H1 (cell line): ENCODE data around the gene NRIP2. TPM values are rescaled to one million over a fixed set of nuclear protein-coding genes. Genes with fewer than 3 reads are reported as not detected.

Experiments used
- CTCF ChIA-PET: fragments of 300-600 bp; sonication (Branson Sonifier 250); formaldehyde crosslinking; loops from one replicate; lab custom pipeline; 2021; ENCODE audit not compliant: partially characterized antibody; lab: Charles Lee
- POLR2A ChIA-PET: fragments of 300-600 bp; sonication (Branson Sonifier 250); formaldehyde crosslinking; loops from one replicate; lab custom pipeline; 2021; ENCODE audit warnings: inconsistent platforms; ENCODE audit not compliant: partially characterized antibody; lab: Charles Lee
- DNase-seq, 2 experiments: peaks; one replicate each; pipeline versions ENCODE4 v3.0.0 to v3.0.0-alpha.2; 2010 to 2022; ENCODE audit warnings: low spot score in 2 of 2, low read depth in 1 of 2, mixed read lengths in 1 of 2
- FAIRE-seq: peaks from 2 replicates; lab custom pipeline; 2011; peaks lifted over from hg19 to GRCh38; lab: Jason Lieb, UNC
- H2AFZ ChIP-seq: 2 replicates; pipeline ENCODE4 v1.8.1; 2012; ENCODE audit warnings: low read length, inconsistent platforms
- H2AK5ac ChIP-seq: 2 replicates; pipeline ENCODE4 v1.6.1; 2013; ENCODE audit warnings: low read depth, low read length
- H2BK120ac ChIP-seq: replicated peaks from 2 replicates; pipeline ENCODE3; 2013; ENCODE audit warnings: low read depth, low read length, inconsistent platforms
- H2BK12ac ChIP-seq: 2 replicates; pipeline ENCODE4 v1.6.1; 2013; ENCODE audit warnings: low read depth, low read length
- H2BK15ac ChIP-seq: 2 replicates; pipeline ENCODE4 v1.6.1; 2013; ENCODE audit warnings: low read length
- H2BK20ac ChIP-seq: 2 replicates; pipeline ENCODE4 v1.6.1; 2013; ENCODE audit warnings: low read length
- H2BK5ac ChIP-seq: 2 replicates; pipeline ENCODE4 v1.6.1; 2013; ENCODE audit warnings: low read depth, low read length
- H3K14ac ChIP-seq: 2 replicates; pipeline ENCODE4 v1.6.1; 2013; ENCODE audit warnings: inconsistent platforms; ENCODE audit not compliant: insufficient read length
- H3K18ac ChIP-seq: 2 replicates; pipeline ENCODE4 v1.6.1; 2013; ENCODE audit warnings: low read length; ENCODE audit errors: extremely low read depth
- H3K23ac ChIP-seq: 2 replicates; pipeline ENCODE4 v1.6.1; 2013; ENCODE audit warnings: inconsistent platforms; ENCODE audit not compliant: insufficient read length
- H3K23me2 ChIP-seq: 2 replicates; pipeline ENCODE4 v1.6.1; 2013; ENCODE audit warnings: low read depth, low read length
- H3K27ac ChIP-seq: 2 replicates; pipeline ENCODE4 v1.6.1; 2011; ENCODE audit warnings: low read depth, low read length, inconsistent platforms
- H3K27me3 ChIP-seq, 4 experiments: replicated peaks in 1 of 4; 1 replicate in 1 of 4; 2 replicates in 3 of 4; pipeline versions ENCODE4 v1.6.1 to v1.8.1; 2011 to 2013; ENCODE audit warnings: low read length in 3 of 4, mild to moderate bottlenecking in 3 of 4, inconsistent platforms in 2 of 4, mixed read lengths in 2 of 4, moderate library complexity in 1 of 4; ENCODE audit not compliant: control insufficient read depth in 3 of 4, insufficient read depth in 3 of 4; ENCODE audit errors: extremely low read depth in 1 of 4
- H3K36me3 ChIP-seq, 4 experiments: 2 replicates each; pipeline versions ENCODE4 v1.6.1 to v1.8.1; 2011 to 2013; ENCODE audit warnings: mild to moderate bottlenecking in 4 of 4, low read length in 3 of 4, moderate library complexity in 2 of 4, control low read depth in 1 of 4, inconsistent platforms in 1 of 4; ENCODE audit not compliant: insufficient read depth in 4 of 4, control insufficient read depth in 2 of 4
- H3K4ac ChIP-seq: replicated peaks from 2 replicates; pipeline ENCODE3; 2013; ENCODE audit warnings: low read length, low read depth, mixed read lengths, inconsistent platforms; ENCODE audit not compliant: insufficient read length
- H3K4me1 ChIP-seq, 4 experiments: replicated peaks in 1 of 4; 1 replicate in 1 of 4; 2 replicates in 3 of 4; pipeline versions ENCODE4 v1.6.1 to v1.8.1; 2011 to 2013; ENCODE audit warnings: low read length in 3 of 4, inconsistent platforms in 2 of 4, mixed read lengths in 1 of 4; ENCODE audit not compliant: insufficient read depth in 4 of 4, control insufficient read depth in 3 of 4
- H3K4me2 ChIP-seq, 2 experiments: 2 replicates each; pipeline versions ENCODE4 v1.6.1 to v1.8.1; 2011 to 2013; ENCODE audit warnings: low read depth in 2 of 2, low read length in 2 of 2, control low read depth in 1 of 2, inconsistent platforms in 1 of 2, mild to moderate bottlenecking in 1 of 2; ENCODE audit not compliant: insufficient read depth in 1 of 2
- H3K4me3 ChIP-seq, 4 experiments: fragments of 200-600, 300-600 bp in 1 of 4; sonication (generic), shearing (Covaris generic), sonication (Bioruptor Twin) in 1 of 4; 2 replicates each; pipeline versions ENCODE4 v1.5.1 to v1.8.1; 2011 to 2016; ENCODE audit warnings: low read length in 4 of 4, low read depth in 3 of 4, control low read depth in 2 of 4, inconsistent platforms in 2 of 4, mild to moderate bottlenecking in 2 of 4, mixed read lengths in 1 of 4, moderate library complexity in 1 of 4; ENCODE audit not compliant: insufficient read depth in 2 of 4; ENCODE audit errors: extremely low read depth in 1 of 4
- H3K56ac ChIP-seq: replicated peaks from 2 replicates; pipeline ENCODE3; 2013; ENCODE audit warnings: low read depth, mild to moderate bottlenecking, mixed read lengths, low read length, inconsistent platforms; ENCODE audit not compliant: insufficient read length
- H3K79me1 ChIP-seq: 2 replicates; pipeline ENCODE4 v1.6.1; 2013; ENCODE audit warnings: low read depth, low read length, control low read depth
- H3K79me2 ChIP-seq, 2 experiments: 2 replicates each; pipeline versions ENCODE4 v1.6.1 to v1.8.1; 2012 to 2013; ENCODE audit warnings: low read length in 2 of 2, mild to moderate bottlenecking in 2 of 2, inconsistent platforms in 1 of 2; ENCODE audit not compliant: insufficient read depth in 2 of 2, control insufficient read depth in 1 of 2
- H3K9ac ChIP-seq, 4 experiments: replicated peaks in 1 of 4; 1 replicate in 1 of 4; 2 replicates in 3 of 4; pipeline versions ENCODE4 v1.6.1 to v1.8.1; 2011 to 2013; ENCODE audit warnings: low read depth in 3 of 4, low read length in 3 of 4, control low read depth in 2 of 4, mild to moderate bottlenecking in 2 of 4, moderate library complexity in 2 of 4, inconsistent platforms in 1 of 4; ENCODE audit errors: extremely low read depth in 1 of 4
- H3K9me3 ChIP-seq, 2 experiments: 2 replicates each; pipeline versions ENCODE4 v1.6.1 to v1.8.1; 2012 to 2013; ENCODE audit warnings: mild to moderate bottlenecking in 2 of 2, moderate library complexity in 2 of 2, control low read depth in 1 of 2, inconsistent platforms in 1 of 2, low read depth in 1 of 2, low read length in 1 of 2, mixed read lengths in 1 of 2; ENCODE audit not compliant: insufficient read depth in 2 of 2
- H4K20me1 ChIP-seq, 2 experiments: replicated peaks in 1 of 2; 2 replicates each; pipeline versions ENCODE3 to v1.8.1; 2011 to 2013; ENCODE audit warnings: inconsistent platforms in 2 of 2, low read length in 2 of 2, mild to moderate bottlenecking in 1 of 2; ENCODE audit not compliant: insufficient read depth in 2 of 2, control insufficient read depth in 1 of 2
- H4K5ac ChIP-seq: 2 replicates; pipeline ENCODE4 v1.6.1; 2013; ENCODE audit warnings: low read length, low read depth, mixed read lengths, inconsistent platforms; ENCODE audit not compliant: insufficient read length
- H4K8ac ChIP-seq: 2 replicates; pipeline ENCODE4 v1.8.0; 2013; ENCODE audit warnings: mild to moderate bottlenecking, moderate library complexity, low read length, inconsistent platforms; ENCODE audit not compliant: insufficient read depth; ENCODE audit errors: extremely low read depth
- H4K91ac ChIP-seq: replicated peaks from 2 replicates; pipeline ENCODE3; 2013; ENCODE audit warnings: low read length, mixed read lengths, inconsistent platforms; ENCODE audit not compliant: insufficient read length
- BACH1 ChIP-seq: IDR thresholded peaks from 2 replicates; pipeline ENCODE4 v1.6.1; 2012; ENCODE audit warnings: low read length, improper control_type of control experiment
- BRCA1 ChIP-seq: IDR thresholded peaks from 2 replicates; pipeline ENCODE4 v1.6.1; 2012; ENCODE audit warnings: low read depth, low read length, improper control_type of control experiment
- CBX8 ChIP-seq: fragments of 300-800, 300-1000 bp; sonication (generic); IDR thresholded peaks from 2 replicates; pipeline ENCODE4 v1.7.1; 2016; ENCODE audit warnings: low read depth, low read length, borderline replicate concordance
- HDAC2 ChIP-seq, 2 experiments: fragments of 300-600 bp in 1 of 2; sonication (generic) in 1 of 2; IDR thresholded peaks; 2 replicates each; pipeline ENCODE4 v1.6.1; 2011 to 2012; ENCODE audit warnings: low read depth in 2 of 2, low read length in 2 of 2, mild to moderate bottlenecking in 2 of 2, moderate library complexity in 2 of 2, borderline replicate concordance in 1 of 2, inconsistent platforms in 1 of 2
- KDM1A ChIP-seq: fragments of 200-600, 300-600 bp; sonication (generic); IDR thresholded peaks from 2 replicates; pipeline ENCODE4 v1.7.1; 2016; ENCODE audit warnings: mild to moderate bottlenecking, low read length, borderline replicate concordance
- KDM4A ChIP-seq: IDR thresholded peaks from one replicate; pipeline ENCODE4 v1.7.1; 2012; ENCODE audit warnings: low read depth, mild to moderate bottlenecking, moderate library complexity, low read length, inconsistent platforms; ENCODE audit not compliant: severe bottlenecking
- KDM5A ChIP-seq: fragments of 200-600 bp; IDR thresholded peaks from 2 replicates; pipeline ENCODE4 v1.7.1; 2012; ENCODE audit warnings: mild to moderate bottlenecking, low read length, inconsistent platforms, mixed read lengths
- NANOG ChIP-seq: IDR thresholded peaks from 2 replicates; pipeline ENCODE4 v1.6.1; 2011; ENCODE audit warnings: low read length, low read depth, mild to moderate bottlenecking, inconsistent platforms; ENCODE audit not compliant: insufficient read depth, poor library complexity, severe bottlenecking
- POLR2AphosphoS5 ChIP-seq: IDR thresholded peaks from 2 replicates; pipeline ENCODE4 v1.6.1; 2011; ENCODE audit warnings: low read depth, low read length
- POU5F1 ChIP-seq: IDR thresholded peaks from 2 replicates; pipeline ENCODE4 v1.6.1; 2011; ENCODE audit warnings: low read depth, mild to moderate bottlenecking, low read length, moderate library complexity
- RFX5 ChIP-seq: IDR thresholded peaks from 2 replicates; pipeline ENCODE4 v1.6.1; 2011; ENCODE audit warnings: low read depth, low read length, improper control_type of control experiment, borderline replicate concordance
- SP2 ChIP-seq: IDR thresholded peaks from 2 replicates; pipeline ENCODE4 v1.6.1; 2012; ENCODE audit warnings: mild to moderate bottlenecking, low read length, inconsistent platforms
- SRF ChIP-seq: IDR thresholded peaks from 2 replicates; pipeline ENCODE4 v1.6.1; 2011; ENCODE audit warnings: mild to moderate bottlenecking, low read depth, low read length, moderate library complexity
- TAF1 ChIP-seq: IDR thresholded peaks from 2 replicates; pipeline ENCODE4 v1.6.1; 2011; ENCODE audit warnings: mild to moderate bottlenecking, low read depth, low read length
- TCF12 ChIP-seq: IDR thresholded peaks from 2 replicates; pipeline ENCODE4 v1.6.1; 2011; ENCODE audit warnings: low read depth, mild to moderate bottlenecking, low read length
- WGBS, 2 experiments: shearing (Covaris generic) in 1 of 2; methylation state at CpG; one replicate each; pipeline versions ENCODE4 v1.1.6 to v1.1.7; 2013 to 2015; ENCODE audit warnings: low lambda C conversion rate in 2 of 2, mixed read lengths in 2 of 2, inconsistent platforms in 1 of 2, low coverage in 1 of 2, missing lambda C conversion rate in 1 of 2; ENCODE audit not compliant: insufficient replicate concordance in 2 of 2, insufficient coverage in 1 of 2, insufficient read length in 1 of 2; ENCODE audit errors: extremely low coverage in 1 of 2, missing lambda C conversion rate in 1 of 2; 5-methylcytosine and 5-hydroxymethylcytosine counted together
- polyA plus RNA-seq, 7 experiments: library from polyadenylated mRNA; depleted of rRNA in 3 of 7; stranded (reverse) in 5 of 7; unstranded in 2 of 7; fragments of >200 nt in 5 of 7; fragments of 200-250 nt in 2 of 7; gene quantifications; 1 replicate in 5 of 7; 2 replicates in 1 of 7; 4 replicates in 1 of 7; pipeline versions ENCODE4 v1.2.1 to v1.2.3, GENCODE V29; 2011 to 2013; ENCODE audit warnings: missing spikeins in 2 of 7, mixed read lengths in 2 of 7
- total RNA-seq: library from RNA; stranded (reverse); fragmentation: NEBNext Ultra II Directional; extraction: Animal tissue kit (Norgen Biotek cat#: 25700); gene quantifications from 2 replicates; pipeline ENCODE4 v1.2.1, GENCODE V29; 2021

Gene NRIP2
- total and polyA plus RNA-seq, 2 of the 8 experiments (the other 6 are each of a cell fraction or from before 2014, with no cell fraction given), result 0.06 TPM; not detected in 1

GRCh38 chr12:2844786-2845185, 10.0 kb upstream of the NRIP2 start:
- DNase-seq, result no peak
- CTCF ChIA-PET, result interaction anchor here (0.5 to 7.4 kb wide), 25 partner anchors 11 to 1261 kb away, joined by 3 to 84 read pairs (median 5); partner anchors contain the start of genes FOXM1, NRIP2, RHNO1 and TEX52
- TF ChIP-seq BACH1 (no peak), KDM4A (no peak), CBX8 (no peak), POU5F1 (no peak), SP2 (no peak), KDM1A (no peak), POLR2AphosphoS5 (no peak), HDAC2 (IDR thresholded peaks at IDR 0.05; ENCODE audit: borderline replicate concordance in 1 of 2, low read depth in 2 of 2, low read length in 2 of 2) (no peak), RFX5 (no peak), SRF (no peak), NANOG (no peak), KDM5A (no peak), TAF1 (no peak), TCF12 (no peak), BRCA1 (no peak)

More at GRCh38 chr12:2844786-2845185, 10.0 kb upstream of the NRIP2 start:
- peaks cover 0 to 3% of the 10 kb centered on the region in 2 experiments for H4K20me1 ChIP-seq
- no peaks in the 10 kb centered on the region for H3K23me2 ChIP-seq
- no peak overlapping the region for H2BK20ac ChIP-seq
- 92% methylated on average over 9 of the region's 9 CpGs; no CpG with 5 or more reads in 1 of the 2 experiments for WGBS, 2 experiments
- no peak overlapping the region; the same call in 1 of the 2 replicates for H2BK15ac ChIP-seq
- H3K14ac ChIP-seq, result no peak overlapping the region
- H3K56ac ChIP-seq, result no peak overlapping the region
- H3K18ac ChIP-seq, result no peak overlapping the region
- no peak overlapping the region for H2AK5ac ChIP-seq
- no peak overlapping the region for H3K4me2 ChIP-seq
- H4K91ac ChIP-seq, result no peak overlapping the region
- H4K8ac ChIP-seq, result no peak overlapping the region
- H3K4me3 ChIP-seq, result no peak overlapping the region
- H3K36me3 ChIP-seq, result no peaks in the 10 kb centered on the region
- H2BK12ac ChIP-seq, result no peak overlapping the region
- no peak overlapping the region for H3K23ac ChIP-seq
- no peaks in the 10 kb centered on the region for H3K79me2 ChIP-seq
- FAIRE-seq, result no peak
- no peaks in the 10 kb centered on the region for H3K79me1 ChIP-seq
- H3K4ac ChIP-seq, result no peak overlapping the region
- H2AFZ ChIP-seq, result no peak overlapping the region
- no peak overlapping the region for H3K27ac ChIP-seq
- POLR2A ChIA-PET, result interaction anchor here (0.6 to 3.5 kb wide), 6 partner anchors 12 to 1124 kb away, joined by 3 to 31 read pairs (median 4); partner anchors contain the start of genes FOXM1, ITFG2, NRIP2 and RHNO1
- no peak overlapping the region for H4K5ac ChIP-seq
- no peak overlapping the region for H3K9ac ChIP-seq
- no peaks in the 10 kb centered on the region for H3K27me3 ChIP-seq
- H2BK5ac ChIP-seq, result no peak overlapping the region
- H3K9me3 ChIP-seq, result no peaks in the 10 kb centered on the region
- no peak overlapping the region for H2BK120ac ChIP-seq
- peaks cover 0 to 4% (median 3%) of the 10 kb centered on the region in 4 experiments; a peak in 6 of 7 replicates for H3K4me1 ChIP-seq
